Mammary epithelial cell (primary cell): ENCODE results near the gene NDUFA8.

Experiments used
- CTCF ChIP-seq, 2 donors: IDR thresholded peaks in 1 of 2; conservative IDR thresholded peaks in 1 of 2; 2 replicates each; pipeline ENCODE4 v1.5.1; 2011 to 2012; ENCODE audit warnings: inconsistent platforms in 2 of 2, low read length in 2 of 2, mild to moderate bottlenecking in 2 of 2, control low read depth in 1 of 2, low read depth in 1 of 2; ENCODE audit not compliant: insufficient read depth in 1 of 2; ENCODE audit errors: extremely low read depth in 1 of 2
- EZH2 ChIP-seq: IDR thresholded peaks from 2 replicates; pipeline ENCODE4 v1.6.1; 2012; ENCODE audit warnings: low read length, inconsistent platforms, borderline replicate concordance

- TF ChIP-seq CTCF (conservative IDR thresholded peaks at IDR 0.05 in 1 of 2, IDR thresholded peaks at IDR 0.05 in 1 of 2; ENCODE audit: extremely low read depth in 1 of 2, insufficient read depth in 1 of 2, low read depth in 1 of 2, low read length in 2 of 2) (no peak), EZH2 (no peak)
Observed at GRCh38 chr9:122129969-122130368, 29.6 kb downstream of the NDUFA8 start.
